GM12878 (cell line): ENCODE data around the gene CNKSR3. TPM values are rescaled to one million over a fixed set of nuclear protein-coding genes. Genes with fewer than 3 reads are reported as not detected.

ENCODE experiments used
- FOXK2 ChIP-seq: fragments of 450-650 bp; IDR thresholded peaks from 2 replicates; pipeline ENCODE4 v1.6.1; 2017; ENCODE audit warnings: mild to moderate bottlenecking, moderate library complexity
- LARP7 ChIP-seq: fragments of 450-650 bp; IDR thresholded peaks from 2 replicates; pipeline ENCODE4 v1.6.1; 2017; ENCODE audit warnings: mild to moderate bottlenecking
- MEF2B ChIP-seq: fragments of 450-650 bp; IDR thresholded peaks from 2 replicates; pipeline ENCODE4 v1.6.1; 2018; ENCODE audit warnings: mild to moderate bottlenecking, moderate library complexity; ENCODE audit not compliant: partially characterized antibody, poor library complexity, severe bottlenecking
- NFYB ChIP-seq: IDR thresholded peaks from 2 replicates; pipeline ENCODE4 v1.6.1; 2011; ENCODE audit warnings: low read depth, mild to moderate bottlenecking, low read length, improper control_type of control experiment, moderate library complexity; ENCODE audit not compliant: insufficient read depth
- RELA ChIP-seq: fragments of 450-650 bp; IDR thresholded peaks from 2 replicates; pipeline ENCODE4 v1.8.0; 2014; ENCODE audit warnings: borderline replicate concordance; ENCODE audit not compliant: partially characterized antibody
- polyA plus RNA-seq, 11 experiments: library from polyadenylated mRNA; depleted of rRNA in 4 of 11; unstranded in 6 of 11; stranded (reverse) in 5 of 11; fragments of >200 nt; fragmentation: Nextera tagmentation in 4 of 11; fragmentation: Illumina TruSeq in 1 of 11; extraction: Ambion mirVana in 4 of 11; extraction: Trizol in 1 of 11; gene quantifications; 1 replicate in 1 of 11; 2 replicates in 10 of 11; pipeline versions ENCODE4 v1.2.1 to v1.2.3, GENCODE V29; 2011 to 2016; ENCODE audit warnings: inconsistent platforms in 2 of 11, missing spikeins in 2 of 11, low read depth in 1 of 11
- total RNA-seq, 4 experiments: library from RNA; depleted of rRNA in 3 of 4; stranded (reverse); fragments of >200 nt in 3 of 4; fragmentation: Illumina TruSeq in 1 of 4; extraction: Trizol in 1 of 4; gene quantifications; 2 replicates each; pipeline versions ENCODE4 v1.2.1 to v1.2.3, GENCODE V29; 2013 to 2021
- TF ChIP-seq, protein P1 (sequence below): fragments of 450-650 bp; formaldehyde crosslinking; IDR thresholded peaks from 2 replicates; pipeline ENCODE4 v1.4.0; 2022; ENCODE audit warnings: mild to moderate bottlenecking, moderate library complexity
- TF ChIP-seq, protein P2 (sequence below): fragments of 450-650 bp; IDR thresholded peaks from 2 replicates; pipeline ENCODE4 v1.6.1; 2016; ENCODE audit warnings: mild to moderate bottlenecking, moderate library complexity, borderline replicate concordance

CNKSR3 gene
- total and polyA plus RNA-seq, 10 of the 15 experiments (the other 5 are each of a cell fraction or from before 2014, with no cell fraction given) = under 0.01 to 0.48 (median 0.12) TPM; not detected in 2

DNA sequence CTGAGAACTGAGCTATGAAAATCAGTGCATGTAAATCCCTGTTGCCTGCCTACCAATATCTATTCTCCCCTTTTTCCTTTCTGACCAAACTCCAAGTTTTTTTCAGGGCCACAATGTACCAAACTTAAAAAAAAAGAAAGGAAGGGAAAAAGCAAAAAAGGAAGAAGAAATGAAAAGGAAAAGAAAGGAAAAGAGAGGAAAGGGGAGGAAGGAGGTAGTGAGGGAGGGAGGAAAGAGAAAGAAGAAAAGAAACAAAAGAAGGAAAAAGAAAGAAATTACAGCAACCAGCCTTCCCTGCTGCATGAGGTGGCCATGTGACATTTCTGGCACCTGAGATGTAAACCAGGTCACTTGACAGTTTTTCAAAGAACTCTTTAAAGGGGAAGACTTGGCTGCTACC is 4.4 kb downstream of the CNKSR3 start (continued):
- TF ChIP-seq, protein P1, sequence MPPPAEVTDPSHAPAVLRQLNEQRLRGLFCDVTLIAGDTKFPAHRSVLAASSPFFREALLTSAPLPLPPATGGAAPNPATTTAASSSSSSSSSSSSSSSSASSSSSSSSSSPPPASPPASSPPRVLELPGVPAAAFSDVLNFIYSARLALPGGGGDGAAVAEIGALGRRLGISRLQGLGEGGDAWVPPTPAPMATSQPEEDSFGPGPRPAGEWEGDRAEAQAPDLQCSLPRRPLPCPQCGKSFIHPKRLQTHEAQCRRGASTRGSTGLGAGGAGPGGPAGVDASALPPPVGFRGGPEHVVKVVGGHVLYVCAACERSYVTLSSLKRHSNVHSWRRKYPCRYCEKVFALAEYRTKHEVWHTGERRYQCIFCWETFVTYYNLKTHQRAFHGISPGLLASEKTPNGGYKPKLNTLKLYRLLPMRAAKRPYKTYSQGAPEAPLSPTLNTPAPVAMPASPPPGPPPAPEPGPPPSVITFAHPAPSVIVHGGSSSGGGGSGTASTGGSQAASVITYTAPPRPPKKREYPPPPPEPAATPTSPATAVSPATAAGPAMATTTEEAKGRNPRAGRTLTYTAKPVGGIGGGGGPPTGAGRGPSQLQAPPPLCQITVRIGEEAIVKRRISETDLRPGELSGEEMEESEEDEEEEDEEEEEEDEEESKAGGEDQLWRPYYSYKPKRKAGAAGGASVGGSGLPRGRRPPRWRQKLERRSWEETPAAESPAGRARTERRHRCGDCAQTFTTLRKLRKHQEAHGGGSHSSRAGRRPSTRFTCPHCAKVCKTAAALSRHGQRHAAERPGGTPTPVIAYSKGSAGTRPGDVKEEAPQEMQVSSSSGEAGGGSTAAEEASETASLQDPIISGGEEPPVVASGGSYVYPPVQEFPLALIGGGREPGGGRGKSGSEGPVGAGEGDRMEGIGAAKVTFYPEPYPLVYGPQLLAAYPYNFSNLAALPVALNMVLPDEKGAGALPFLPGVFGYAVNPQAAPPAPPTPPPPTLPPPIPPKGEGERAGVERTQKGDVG = no peak
- TF ChIP-seq NFYB (no peak), MEF2B (no peak), FOXK2 (no peak), LARP7 (no peak), RELA (no peak)
- TF ChIP-seq, protein P2, sequence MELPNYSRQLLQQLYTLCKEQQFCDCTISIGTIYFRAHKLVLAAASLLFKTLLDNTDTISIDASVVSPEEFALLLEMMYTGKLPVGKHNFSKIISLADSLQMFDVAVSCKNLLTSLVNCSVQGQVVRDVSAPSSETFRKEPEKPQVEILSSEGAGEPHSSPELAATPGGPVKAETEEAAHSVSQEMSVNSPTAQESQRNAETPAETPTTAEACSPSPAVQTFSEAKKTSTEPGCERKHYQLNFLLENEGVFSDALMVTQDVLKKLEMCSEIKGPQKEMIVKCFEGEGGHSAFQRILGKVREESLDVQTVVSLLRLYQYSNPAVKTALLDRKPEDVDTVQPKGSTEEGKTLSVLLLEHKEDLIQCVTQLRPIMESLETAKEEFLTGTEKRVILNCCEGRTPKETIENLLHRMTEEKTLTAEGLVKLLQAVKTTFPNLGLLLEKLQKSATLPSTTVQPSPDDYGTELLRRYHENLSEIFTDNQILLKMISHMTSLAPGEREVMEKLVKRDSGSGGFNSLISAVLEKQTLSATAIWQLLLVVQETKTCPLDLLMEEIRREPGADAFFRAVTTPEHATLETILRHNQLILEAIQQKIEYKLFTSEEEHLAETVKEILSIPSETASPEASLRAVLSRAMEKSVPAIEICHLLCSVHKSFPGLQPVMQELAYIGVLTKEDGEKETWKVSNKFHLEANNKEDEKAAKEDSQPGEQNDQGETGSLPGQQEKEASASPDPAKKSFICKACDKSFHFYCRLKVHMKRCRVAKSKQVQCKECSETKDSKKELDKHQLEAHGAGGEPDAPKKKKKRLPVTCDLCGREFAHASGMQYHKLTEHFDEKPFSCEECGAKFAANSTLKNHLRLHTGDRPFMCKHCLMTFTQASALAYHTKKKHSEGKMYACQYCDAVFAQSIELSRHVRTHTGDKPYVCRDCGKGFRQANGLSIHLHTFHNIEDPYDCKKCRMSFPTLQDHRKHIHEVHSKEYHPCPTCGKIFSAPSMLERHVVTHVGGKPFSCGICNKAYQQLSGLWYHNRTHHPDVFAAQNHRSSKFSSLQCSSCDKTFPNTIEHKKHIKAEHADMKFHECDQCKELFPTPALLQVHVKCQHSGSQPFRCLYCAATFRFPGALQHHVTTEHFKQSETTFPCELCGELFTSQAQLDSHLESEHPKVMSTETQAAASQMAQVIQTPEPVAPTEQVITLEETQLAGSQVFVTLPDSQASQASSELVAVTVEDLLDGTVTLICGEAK = no peak
